Measurements from ENCODE around the gene GABRD.

Gene GABRD

DNA sequence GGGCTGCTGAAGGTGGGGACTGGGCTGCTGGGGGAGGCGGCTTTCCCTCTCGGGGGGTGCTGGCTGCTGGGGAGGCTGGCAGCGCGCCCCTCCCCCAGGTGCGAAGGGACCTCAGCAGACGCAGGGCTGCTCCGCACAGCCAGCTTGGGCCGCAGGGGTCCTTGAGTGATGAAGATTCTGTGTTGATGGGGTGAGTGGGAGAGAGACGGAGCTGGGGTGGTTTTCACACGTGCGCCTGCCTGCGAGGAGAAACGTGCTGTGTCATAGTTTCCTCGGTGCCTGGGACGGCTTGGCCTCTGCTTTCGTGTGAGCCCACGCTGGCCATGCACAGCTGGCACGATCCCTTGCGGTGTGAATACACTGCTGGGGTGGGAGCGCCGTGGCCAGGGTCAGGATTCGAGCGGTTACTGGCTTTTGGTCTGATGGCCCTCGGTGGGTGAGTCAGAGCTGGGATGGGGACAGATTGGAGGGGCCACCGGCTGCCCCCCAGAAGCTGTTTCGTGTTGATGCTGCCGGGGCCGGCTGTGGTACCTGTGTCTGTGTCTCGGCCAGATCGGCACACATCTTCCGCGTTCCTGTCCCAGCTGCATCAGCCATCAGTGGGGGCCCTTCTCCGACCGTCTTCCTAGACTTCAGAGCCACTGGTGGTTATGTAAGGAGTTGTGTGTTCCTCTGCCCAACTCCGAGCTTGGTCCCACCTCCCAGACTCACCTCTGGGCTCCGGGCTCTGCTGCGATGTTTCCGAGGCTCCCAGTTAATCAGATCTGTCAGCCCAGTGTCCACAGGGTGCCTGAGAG lies 56.0 kb downstream of the GABRD start:
- ChIA-PET POLR2A (no interaction called here), CTCF (no interaction called here)

DNA sequence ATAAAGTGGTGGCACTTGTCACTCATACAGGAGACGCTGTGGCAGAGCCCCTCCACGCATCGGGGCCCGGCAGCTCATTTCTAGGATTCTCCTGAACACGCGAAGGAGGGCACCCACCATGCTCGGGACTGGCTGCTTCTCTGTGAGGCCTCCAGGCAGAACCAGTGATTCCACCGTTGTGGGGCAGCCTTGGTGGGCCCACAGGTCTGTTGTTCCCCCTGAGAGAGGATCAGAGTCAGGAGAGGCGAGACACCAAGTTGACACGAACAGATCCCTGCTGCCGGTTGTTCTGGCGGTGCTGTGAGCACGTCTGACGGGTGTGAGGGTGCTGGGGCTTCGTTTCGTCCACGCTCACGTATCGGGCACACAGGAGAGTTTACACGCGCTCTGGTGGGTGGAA lies 57.7 kb downstream of the GABRD start:
- TF ChIP-seq, protein P1, sequence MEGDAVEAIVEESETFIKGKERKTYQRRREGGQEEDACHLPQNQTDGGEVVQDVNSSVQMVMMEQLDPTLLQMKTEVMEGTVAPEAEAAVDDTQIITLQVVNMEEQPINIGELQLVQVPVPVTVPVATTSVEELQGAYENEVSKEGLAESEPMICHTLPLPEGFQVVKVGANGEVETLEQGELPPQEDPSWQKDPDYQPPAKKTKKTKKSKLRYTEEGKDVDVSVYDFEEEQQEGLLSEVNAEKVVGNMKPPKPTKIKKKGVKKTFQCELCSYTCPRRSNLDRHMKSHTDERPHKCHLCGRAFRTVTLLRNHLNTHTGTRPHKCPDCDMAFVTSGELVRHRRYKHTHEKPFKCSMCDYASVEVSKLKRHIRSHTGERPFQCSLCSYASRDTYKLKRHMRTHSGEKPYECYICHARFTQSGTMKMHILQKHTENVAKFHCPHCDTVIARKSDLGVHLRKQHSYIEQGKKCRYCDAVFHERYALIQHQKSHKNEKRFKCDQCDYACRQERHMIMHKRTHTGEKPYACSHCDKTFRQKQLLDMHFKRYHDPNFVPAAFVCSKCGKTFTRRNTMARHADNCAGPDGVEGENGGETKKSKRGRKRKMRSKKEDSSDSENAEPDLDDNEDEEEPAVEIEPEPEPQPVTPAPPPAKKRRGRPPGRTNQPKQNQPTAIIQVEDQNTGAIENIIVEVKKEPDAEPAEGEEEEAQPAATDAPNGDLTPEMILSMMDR (IDR thresholded peaks at IDR 0.05; ENCODE audit: control extremely low read depth, extremely low read depth, low read depth, missing control alignments), result no peak
- no peak for DNase-seq (ENCODE audit: extremely low spot score)
- CTCF ChIA-PET, result no interaction called here
- POLR2A ChIA-PET, result no interaction called here

More for the DNA sequence above, 56.0 kb downstream of the GABRD start:
- TF ChIP-seq, protein P1 (IDR thresholded peaks at IDR 0.05; ENCODE audit: control extremely low read depth, extremely low read depth, low read depth, missing control alignments), result no peak
- no peak for DNase-seq (ENCODE audit: extremely low spot score)

DNA sequence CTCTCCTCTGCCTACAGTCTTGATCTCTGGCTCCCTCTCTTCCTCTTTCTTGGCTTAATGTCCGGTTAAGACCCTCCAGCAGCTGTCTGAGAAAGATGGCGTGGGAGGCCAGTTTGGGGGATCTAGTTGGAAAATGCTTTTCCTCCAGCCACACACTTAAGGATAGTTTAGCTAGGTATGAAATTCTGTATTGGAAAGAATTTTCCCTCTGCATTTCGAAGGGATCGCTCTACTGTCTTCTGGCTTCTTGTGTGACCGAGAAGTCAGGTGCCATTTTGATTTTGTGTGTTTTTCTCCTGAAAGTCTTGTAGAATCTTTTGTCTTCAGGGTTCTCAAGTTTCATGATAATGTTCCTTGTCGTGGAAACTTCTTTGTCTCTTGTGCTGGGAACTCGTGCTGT lies 59.0 kb downstream of the GABRD start:
- ChIA-PET CTCF (no interaction called here), POLR2A (no interaction called here)
- DNase-seq (ENCODE audit: extremely low spot score), result no peak
- TF ChIP-seq, protein P1 (IDR thresholded peaks at IDR 0.05; ENCODE audit: control extremely low read depth, extremely low read depth, low read depth, missing control alignments), result no peak

DNA sequence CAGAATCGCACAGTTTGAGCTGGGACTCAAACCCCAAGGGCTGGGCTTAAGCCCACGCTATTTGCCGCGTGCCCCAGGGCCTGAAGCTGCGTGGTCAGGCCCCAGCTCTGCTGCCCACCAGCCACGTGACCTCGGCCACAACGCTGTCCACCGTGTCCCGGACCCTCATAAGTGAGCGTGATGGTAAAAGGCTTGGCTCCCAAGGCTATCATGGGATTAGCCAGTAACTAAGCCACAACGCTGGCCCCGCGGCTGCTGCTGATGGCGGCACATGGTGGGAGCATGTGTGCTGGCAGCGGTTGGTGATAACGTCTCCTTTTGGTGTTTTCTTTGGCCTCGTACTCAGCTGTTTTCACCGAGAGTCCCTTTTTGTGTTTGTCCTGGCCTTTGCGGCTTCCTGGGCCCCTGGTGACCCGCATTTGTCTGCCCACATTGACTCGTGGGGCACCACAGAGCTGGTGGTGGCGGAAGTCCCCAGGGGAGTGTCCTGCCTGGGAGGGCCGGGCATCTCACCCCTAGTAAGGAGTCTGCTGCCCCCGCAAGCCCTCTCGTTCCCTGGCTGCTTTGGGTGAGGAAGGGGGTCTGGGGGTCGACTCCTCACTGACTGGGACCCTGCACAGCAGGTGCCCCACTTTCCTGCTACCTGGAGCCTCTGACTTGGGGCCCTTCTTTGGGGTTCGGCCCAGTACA lies 60.4 kb downstream of the GABRD start:
- TF ChIP-seq, protein P1 (IDR thresholded peaks at IDR 0.05; ENCODE audit: control extremely low read depth, extremely low read depth, low read depth, missing control alignments), result no peak
- POLR2A ChIA-PET, result no interaction called here
- DNase-seq (ENCODE audit: extremely low spot score), result no peak
- CTCF ChIA-PET, result no interaction called here

DNA sequence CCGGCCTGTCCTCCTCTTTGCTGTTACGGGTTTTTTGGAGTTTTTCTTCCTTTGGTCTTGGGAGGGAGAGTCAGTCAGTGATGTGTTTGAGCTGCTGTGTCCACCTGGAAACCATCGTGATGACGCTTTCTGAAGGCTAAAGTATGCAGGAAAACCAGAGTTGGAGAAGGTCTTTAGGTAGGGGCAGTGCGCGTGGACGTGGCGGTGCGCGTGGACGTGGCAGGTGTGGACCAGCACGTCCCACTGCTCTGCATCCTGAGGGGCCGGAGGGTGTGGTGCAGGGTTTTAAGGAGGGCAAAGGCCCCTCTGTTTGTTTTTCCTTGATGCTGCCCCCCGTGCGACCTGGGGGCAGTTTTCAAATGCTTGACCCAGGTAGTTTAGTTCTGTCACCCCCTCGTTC lies 61.0 kb downstream of the GABRD start:
- ChIA-PET POLR2A (no interaction called here), CTCF (no interaction called here)
- TF ChIP-seq, protein P1 (IDR thresholded peaks at IDR 0.05; ENCODE audit: control extremely low read depth, extremely low read depth, low read depth, missing control alignments), result no peak
- no peak for DNase-seq (ENCODE audit: extremely low spot score)

Measured in GM10248 (cell line).